ENCODE results near the gene ZG16. TPM values are rescaled to one million over a fixed set of nuclear protein-coding genes. Genes with fewer than 3 reads are reported as not detected.
"Not testable (repeated sequence)": the region's sequence is repeated elsewhere in the genome, so short reads cannot be mapped to it uniquely, and the experiment has no call there.

The ZG16 gene
- total RNA-seq, 4 donors from 2014 or later: not detected

DNA sequence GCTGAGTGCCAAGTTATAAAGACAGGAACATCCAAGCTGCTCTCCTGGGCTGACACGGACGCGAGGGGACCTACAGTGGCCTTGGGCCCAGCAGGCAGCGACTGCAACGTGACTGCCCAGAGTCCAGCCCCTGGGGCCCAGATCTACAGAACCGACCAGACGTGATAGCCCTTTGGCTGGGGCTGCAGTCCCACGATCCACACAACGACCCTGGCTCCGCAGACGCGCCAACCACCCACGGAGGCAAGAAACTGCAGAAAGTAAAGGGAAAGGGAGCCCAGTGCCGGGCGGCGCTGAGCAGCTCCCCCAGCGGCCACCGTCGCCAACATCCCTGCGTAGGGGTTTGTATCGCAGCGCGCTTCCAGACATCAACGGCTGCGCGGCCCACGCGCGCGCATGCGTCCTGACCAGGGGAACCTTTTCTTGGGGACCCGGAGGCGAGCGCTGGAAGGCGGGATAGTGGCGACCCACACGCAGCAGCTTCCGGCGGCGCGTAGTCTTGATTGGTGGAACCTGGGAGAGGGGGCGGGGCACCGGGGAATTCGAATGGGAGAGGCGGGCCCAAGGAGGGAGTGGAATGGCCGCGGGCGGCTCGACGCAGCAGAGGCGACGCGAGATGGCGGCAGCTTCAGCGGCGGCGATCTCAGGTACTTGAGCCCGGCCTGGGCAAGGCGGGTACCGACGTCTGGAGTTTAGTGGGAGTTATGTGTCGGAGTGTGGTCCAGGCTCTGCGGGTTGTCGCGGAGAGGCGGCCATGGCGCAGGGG is 12.3 kb downstream of the ZG16 start, which contains the start of gene KIF22:
KIF22 (plus strand) TSS at position 569 of the 766 bp plus-strand sequence; CDS start at position 578, 9 bp downstream.
- no peaks in the 10 kb centered on the region for H3K27me3 ChIP-seq
- no peaks in the 10 kb centered on the region for H3K9me3 ChIP-seq
- ATAC-seq: peak; percentile 100
- TF ChIP-seq EP300 (IDR thresholded peaks at IDR 0.05) (no peak), POLR2A (IDR thresholded peaks at IDR 0.05) (peak; percentile 23 to 31), POLR2AphosphoS5 (IDR thresholded peaks at IDR 0.05) (peak; percentile 68)
- TF ChIP-seq, protein P1, sequence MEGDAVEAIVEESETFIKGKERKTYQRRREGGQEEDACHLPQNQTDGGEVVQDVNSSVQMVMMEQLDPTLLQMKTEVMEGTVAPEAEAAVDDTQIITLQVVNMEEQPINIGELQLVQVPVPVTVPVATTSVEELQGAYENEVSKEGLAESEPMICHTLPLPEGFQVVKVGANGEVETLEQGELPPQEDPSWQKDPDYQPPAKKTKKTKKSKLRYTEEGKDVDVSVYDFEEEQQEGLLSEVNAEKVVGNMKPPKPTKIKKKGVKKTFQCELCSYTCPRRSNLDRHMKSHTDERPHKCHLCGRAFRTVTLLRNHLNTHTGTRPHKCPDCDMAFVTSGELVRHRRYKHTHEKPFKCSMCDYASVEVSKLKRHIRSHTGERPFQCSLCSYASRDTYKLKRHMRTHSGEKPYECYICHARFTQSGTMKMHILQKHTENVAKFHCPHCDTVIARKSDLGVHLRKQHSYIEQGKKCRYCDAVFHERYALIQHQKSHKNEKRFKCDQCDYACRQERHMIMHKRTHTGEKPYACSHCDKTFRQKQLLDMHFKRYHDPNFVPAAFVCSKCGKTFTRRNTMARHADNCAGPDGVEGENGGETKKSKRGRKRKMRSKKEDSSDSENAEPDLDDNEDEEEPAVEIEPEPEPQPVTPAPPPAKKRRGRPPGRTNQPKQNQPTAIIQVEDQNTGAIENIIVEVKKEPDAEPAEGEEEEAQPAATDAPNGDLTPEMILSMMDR (IDR thresholded peaks at IDR 0.05): peak; percentile 53 to 86 (median 82)
- peak within 1 kb of the TSS; percentile 70 to 89 for H3K4me3 ChIP-seq
- H3K27ac ChIP-seq: peak within 1 kb of the TSS; percentile 76 to 92 (median 90)
- H3K36me3 ChIP-seq: no peaks in the 10 kb centered on the region
- peaks cover 0 to 29% (median 13%) of the 10 kb centered on the region in 3 donors for H3K4me1 ChIP-seq
- 0% methylated on average over 1 to 13 of the region's 67 CpGs for WGBS, 2 donors (ENCODE audit: low coverage in 1 of 2)

DNA sequence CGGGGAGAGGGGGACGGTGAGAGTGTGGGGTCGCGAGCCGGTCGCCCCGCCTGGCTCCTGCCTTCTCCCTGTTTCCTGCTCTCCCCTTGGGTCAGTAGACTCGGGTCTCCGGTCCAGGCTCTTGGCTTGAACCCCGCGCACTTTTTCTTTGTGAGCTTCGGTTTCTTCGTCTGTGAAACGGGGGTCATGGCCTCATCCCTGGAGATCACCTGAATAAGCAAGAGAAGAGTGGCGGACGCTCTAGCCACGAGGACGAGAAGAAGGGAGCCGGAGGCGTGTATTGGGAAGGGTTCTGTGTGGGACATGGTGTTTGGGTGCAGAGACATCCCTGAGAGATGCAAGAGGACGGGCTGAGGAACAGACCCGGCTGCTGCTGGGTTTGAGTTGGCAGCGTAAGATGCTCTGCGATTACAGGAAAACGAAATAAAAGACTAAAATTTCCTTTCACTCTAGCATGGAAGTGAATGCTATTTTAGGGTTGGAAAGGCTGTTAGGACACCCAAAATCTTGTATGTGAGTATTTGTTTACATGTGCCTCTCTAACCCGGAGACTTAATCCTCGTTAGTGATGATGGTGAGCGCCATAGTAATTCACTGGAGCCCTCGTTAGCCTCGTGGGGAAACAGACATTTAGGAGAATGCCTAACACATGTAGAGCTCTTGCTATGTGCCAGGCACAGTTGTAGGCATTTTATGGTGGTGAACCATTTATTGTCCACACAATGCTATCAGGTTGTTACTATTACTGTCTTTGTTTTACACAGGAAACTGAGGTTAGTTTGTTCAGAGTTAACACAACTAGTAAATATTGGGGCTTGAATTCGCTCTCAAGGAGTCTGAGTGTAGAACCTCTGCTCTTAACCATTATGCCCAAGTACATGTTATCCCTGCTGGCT is 13.1 kb downstream of the ZG16 start:
- Histone ChIP-seq H3K4me3 (peak overlapping the region; percentile 70 to 89), H3K9me3 (no peaks in the 10 kb centered on the region)
- 1 to 6% methylated on average over 6 to 15 of the region's 31 CpGs for WGBS, 2 donors (ENCODE audit: low coverage in 1 of 2)

DNA sequence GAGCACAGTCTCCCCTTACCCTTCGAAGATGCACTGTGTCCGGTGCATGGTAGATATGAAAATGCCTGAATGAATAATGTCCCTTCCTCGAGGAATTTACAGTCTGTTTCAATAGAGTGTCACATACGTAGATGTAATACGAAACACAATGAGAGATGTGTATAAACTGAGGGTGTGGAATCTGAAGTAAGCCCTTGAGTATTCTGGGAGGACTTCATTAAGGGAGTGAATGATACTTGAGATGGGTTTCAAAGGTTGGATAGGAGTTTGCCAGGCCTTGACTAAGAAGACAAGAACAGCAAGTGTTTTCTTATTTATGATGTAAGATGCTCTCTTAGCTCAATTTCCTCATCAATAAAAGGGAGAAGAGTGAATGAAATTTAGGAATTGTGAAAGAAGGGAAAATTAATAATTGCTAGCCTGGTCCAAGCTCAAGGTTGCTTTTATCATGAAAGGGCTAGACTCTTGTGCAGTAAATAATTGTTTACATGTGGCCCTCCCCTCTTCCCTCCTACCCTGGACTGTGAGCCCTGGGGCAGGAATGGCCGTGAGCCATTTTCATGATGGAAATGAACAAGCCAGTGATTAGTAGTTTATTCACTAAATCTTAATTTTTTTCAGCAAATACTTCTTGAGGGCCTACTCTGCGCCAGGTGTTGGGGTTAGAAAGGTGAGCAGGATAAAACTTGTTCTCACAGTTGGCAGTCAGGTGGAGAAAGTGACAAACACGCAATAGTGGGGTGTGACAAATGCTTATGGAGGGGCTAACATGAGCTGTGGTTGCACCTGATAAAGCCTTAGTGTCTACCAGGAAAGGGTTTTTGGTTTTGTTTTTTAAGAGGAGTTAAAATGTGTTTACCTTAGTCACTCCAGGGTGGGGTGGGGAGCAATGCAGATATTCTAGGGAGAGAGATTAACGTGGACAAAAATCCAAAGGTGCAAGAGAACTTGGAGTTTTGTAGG is 14.1 kb downstream of the ZG16 start:
- Histone ChIP-seq H3K4me3 (peak overlapping the region in 1 of 2 donors; percentile 89), H3K9me3 (no peaks in the 10 kb centered on the region), H3K27me3 (no peaks in the 10 kb centered on the region), H3K4me1 (peaks cover 0 to 27% (median 13%) of the 10 kb centered on the region in 3 donors), H3K27ac (no peak overlapping the region), H3K36me3 (peaks cover 0 to 7% of the 10 kb centered on the region in 2 donors)
- no peak for ATAC-seq
- 63 to 67% methylated on average over 9 of the region's 9 CpGs for WGBS, 2 donors (ENCODE audit: low coverage in 1 of 2)
- TF ChIP-seq, protein P1 (IDR thresholded peaks at IDR 0.05): no peak
- TF ChIP-seq POLR2AphosphoS5 (IDR thresholded peaks at IDR 0.05) (no peak), EP300 (IDR thresholded peaks at IDR 0.05) (no peak), POLR2A (IDR thresholded peaks at IDR 0.05) (no peak)

More for the DNA sequence above, 13.1 kb downstream of the ZG16 start:
- H3K36me3 ChIP-seq: no peaks in the 10 kb centered on the region
- ATAC-seq: peak; percentile 1
- H3K4me1 ChIP-seq: peaks cover 0 to 27% (median 13%) of the 10 kb centered on the region in 3 donors
- H3K27me3 ChIP-seq: no peaks in the 10 kb centered on the region
- H3K27ac ChIP-seq: peak overlapping the region in 3 of 4 donors; percentile 90 to 92 (median 91)
- TF ChIP-seq EP300 (IDR thresholded peaks at IDR 0.05) (no peak), POLR2A (IDR thresholded peaks at IDR 0.05) (no peak), POLR2AphosphoS5 (IDR thresholded peaks at IDR 0.05) (no peak)
- TF ChIP-seq, protein P1 (IDR thresholded peaks at IDR 0.05): no peak

DNA sequence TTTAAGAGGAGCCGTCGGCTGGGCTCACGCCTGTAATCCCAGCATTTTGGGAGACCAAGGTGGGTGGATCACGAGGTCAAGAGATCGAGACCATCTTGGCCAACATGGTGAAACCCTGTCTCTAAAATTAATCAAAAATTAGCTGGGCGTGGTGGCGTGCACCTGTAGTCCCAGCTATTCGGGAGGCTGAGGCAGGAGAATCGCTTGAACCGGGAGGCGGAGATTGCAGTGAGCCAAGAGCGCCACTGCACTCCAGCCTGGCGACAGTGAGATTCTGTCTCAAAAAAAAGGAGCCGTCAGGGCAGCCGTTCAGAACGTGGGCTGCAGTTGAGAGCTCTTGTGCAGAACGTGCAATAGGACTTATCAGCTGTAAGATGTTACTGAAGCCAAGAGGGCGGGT is 15.1 kb downstream of the ZG16 start:
- 88 to 95% methylated on average over 10 to 18 of the region's 18 CpGs for WGBS, 2 donors (ENCODE audit: low coverage in 1 of 2)
- Histone ChIP-seq H3K4me1 (peaks cover 0 to 27% (median 13%) of the 10 kb centered on the region in 3 donors), H3K36me3 (peaks cover 0 to 18% of the 10 kb centered on the region in 2 donors)
- not testable (repeated sequence) for H3K4me3 ChIP-seq, H3K27me3 ChIP-seq, ATAC-seq, H3K9me3 ChIP-seq, H3K27ac ChIP-seq
